Liver (tissue), 9 donors: ENCODE measurements around the gene TGFBI. TPM values are rescaled to one million over a fixed set of nuclear protein-coding genes. Genes with fewer than 3 reads are reported as not detected.

Experiments used
- DNase-seq: peaks from one replicate; pipeline ENCODE4 v3.0.0-alpha.2; 2017; ENCODE audit warnings: low spot score
- H3K27ac ChIP-seq, 2 donors: one replicate each; pipeline ENCODE4 v1.7.0; 2013; ENCODE audit warnings: inconsistent platforms in 2 of 2, low read length in 2 of 2, control low read depth in 1 of 2, low read depth in 1 of 2, mild to moderate bottlenecking in 1 of 2
- H3K27me3 ChIP-seq, 4 donors: one replicate each; pipeline versions ENCODE4 v1.6.1 to v1.7.0; 2013; ENCODE audit warnings: low read length in 3 of 4, inconsistent platforms in 1 of 4, mild to moderate bottlenecking in 1 of 4, moderate library complexity in 1 of 4; ENCODE audit not compliant: control insufficient read depth in 4 of 4, insufficient read depth in 4 of 4
- H3K36me3 ChIP-seq, 4 donors: one replicate each; pipeline versions ENCODE4 v1.6.1 to v1.7.0; 2013; ENCODE audit warnings: low read length in 3 of 4, mild to moderate bottlenecking in 3 of 4, low read depth in 1 of 4, moderate library complexity in 1 of 4; ENCODE audit not compliant: control insufficient read depth in 4 of 4, insufficient read depth in 3 of 4
- H3K4me1 ChIP-seq, 4 donors: one replicate each; pipeline versions ENCODE4 v1.6.1 to v1.7.0; 2013; ENCODE audit warnings: low read length in 3 of 4, mild to moderate bottlenecking in 3 of 4, moderate library complexity in 1 of 4; ENCODE audit not compliant: control insufficient read depth in 4 of 4, insufficient read depth in 4 of 4
- H3K4me3 ChIP-seq, 3 donors: one replicate each; pipeline versions ENCODE4 v1.6.1 to v1.7.0; 2013; ENCODE audit warnings: low read length in 3 of 3, control low read depth in 1 of 3, low read depth in 1 of 3, mild to moderate bottlenecking in 1 of 3
- H3K9ac ChIP-seq, 2 donors: one replicate each; pipeline ENCODE4 v1.7.0; 2013; ENCODE audit warnings: low read length in 2 of 2, mild to moderate bottlenecking in 2 of 2, moderate library complexity in 2 of 2, control low read depth in 1 of 2, low read depth in 1 of 2
- H3K9me3 ChIP-seq, 4 donors: one replicate each; pipeline versions ENCODE4 v1.6.1 to v1.7.0; 2013; ENCODE audit warnings: low read length in 3 of 4; ENCODE audit not compliant: control insufficient read depth in 4 of 4
- ATF3 ChIP-seq: IDR thresholded peaks from 2 replicates; pipeline ENCODE4 v1.6.1; 2016; ENCODE audit warnings: antibody characterized with exemption
- CTCF ChIP-seq: fragments of 150-350 bp; IDR thresholded peaks from 2 replicates; pipeline ENCODE4 v1.5.1; 2017; ENCODE audit warnings: improper control_type of control experiment, low read depth, low read length; ENCODE audit not compliant: missing input control
- EGR1 ChIP-seq, 2 donors: IDR thresholded peaks; 2 replicates each; pipeline ENCODE4 v1.6.1; 2016 to 2018; ENCODE audit warnings: antibody characterized with exemption in 2 of 2, low read depth in 2 of 2
- FOXA1 ChIP-seq: IDR thresholded peaks from 2 replicates; pipeline ENCODE4 v1.6.1; 2016; ENCODE audit warnings: antibody characterized with exemption
- FOXA2 ChIP-seq: IDR thresholded peaks from 2 replicates; pipeline ENCODE4 v1.6.1; 2016; ENCODE audit warnings: antibody characterized with exemption
- GABPA ChIP-seq, 2 donors: IDR thresholded peaks in 1 of 2; conservative IDR thresholded peaks in 1 of 2; 2 replicates each; pipeline ENCODE4 v1.6.1; 2016; ENCODE audit warnings: antibody characterized with exemption in 2 of 2, mild to moderate bottlenecking in 1 of 2, moderate library complexity in 1 of 2
- JUND ChIP-seq, 2 donors: IDR thresholded peaks; 2 replicates each; pipeline ENCODE4 v1.6.1; 2016; ENCODE audit warnings: antibody characterized with exemption in 2 of 2
- RAD21 ChIP-seq, 2 donors: IDR thresholded peaks; 2 replicates each; pipeline ENCODE4 v1.6.1; 2016; ENCODE audit warnings: antibody characterized with exemption in 2 of 2, mild to moderate bottlenecking in 2 of 2
- RXRA ChIP-seq, 2 donors: IDR thresholded peaks; 2 replicates each; pipeline ENCODE4 v1.6.1; 2017 to 2018; ENCODE audit warnings: antibody characterized with exemption in 2 of 2, mild to moderate bottlenecking in 1 of 2
- SP1 ChIP-seq: IDR thresholded peaks from 2 replicates; pipeline ENCODE4 v1.6.1; 2018; ENCODE audit warnings: antibody characterized with exemption, mild to moderate bottlenecking
- TAF1 ChIP-seq: conservative IDR thresholded peaks from 2 replicates; pipeline ENCODE4 v1.6.1; 2016; ENCODE audit warnings: antibody characterized with exemption, mild to moderate bottlenecking
- YY1 ChIP-seq: IDR thresholded peaks from 2 replicates; pipeline ENCODE4 v1.6.1; 2016; ENCODE audit warnings: antibody characterized with exemption, mild to moderate bottlenecking
- ZBTB33 ChIP-seq: IDR thresholded peaks from 2 replicates; pipeline ENCODE4 v1.6.1; 2016; ENCODE audit warnings: antibody characterized with exemption
- WGBS: extraction: QIAGEN DNeasy Blood & Tissue Kit; methylation state at CpG from one replicate; pipeline ENCODE4 v1.1.7; 2013; 5-methylcytosine and 5-hydroxymethylcytosine counted together
- polyA plus RNA-seq, 2 donors: library from polyadenylated mRNA; stranded (reverse) in 1 of 2; unstranded in 1 of 2; fragments of 200-250 nt in 1 of 2; fragments of >200 nt in 1 of 2; fragmentation: Nextera tagmentation in 1 of 2; extraction: Ambion mirVana in 1 of 2; gene quantifications; one replicate each; pipeline versions ENCODE4 v1.2.1 to v1.2.3, GENCODE V29; 2013 to 2015
- total RNA-seq, 2 donors: library from RNA; depleted of rRNA; stranded (reverse); fragments of >200 nt; gene quantifications; one replicate each; pipeline ENCODE4 v1.2.3, GENCODE V29; 2014
- TF ChIP-seq, protein P1 (sequence below): IDR thresholded peaks from 2 replicates; pipeline ENCODE4 v1.6.1; 2016; ENCODE audit warnings: antibody characterized with exemption, mild to moderate bottlenecking
- TF ChIP-seq, protein P2 (sequence below): IDR thresholded peaks from 2 replicates; pipeline ENCODE4 v1.6.1; 2016; ENCODE audit warnings: antibody characterized with exemption
- donor health status: healthy.
- donor health status: healthy.
- donor health status: healthy.
- donor health status: healthy.
- donor health status: healthy.

Gene TGFBI
- total and polyA plus RNA-seq, 4 donors, result 33.7 to 144 (median 44.1) TPM

- H3K4me1 ChIP-seq, result peaks cover 10 to 38% (median 28%) of the 10 kb centered on the region in 4 donors
- DNase-seq, result no peak
- no peak overlapping the region for H3K27ac ChIP-seq
- H3K27me3 ChIP-seq, result no peaks in the 10 kb centered on the region
- H3K9ac ChIP-seq, result no peak overlapping the region
- TF ChIP-seq CTCF, result no peak
- TF ChIP-seq YY1, result no peak
- TF ChIP-seq JUND (IDR thresholded peaks at IDR 0.05), result no peak
- no peak for TF ChIP-seq EGR1 (IDR thresholded peaks at IDR 0.05; ENCODE audit: low read depth in 2 of 2)
- no peak for TF ChIP-seq FOXA2
- no peak for TF ChIP-seq FOXA1
- TF ChIP-seq ZBTB33, result no peak
- no peak for TF ChIP-seq TAF1
- no peak for TF ChIP-seq SP1
- TF ChIP-seq, protein P1, sequence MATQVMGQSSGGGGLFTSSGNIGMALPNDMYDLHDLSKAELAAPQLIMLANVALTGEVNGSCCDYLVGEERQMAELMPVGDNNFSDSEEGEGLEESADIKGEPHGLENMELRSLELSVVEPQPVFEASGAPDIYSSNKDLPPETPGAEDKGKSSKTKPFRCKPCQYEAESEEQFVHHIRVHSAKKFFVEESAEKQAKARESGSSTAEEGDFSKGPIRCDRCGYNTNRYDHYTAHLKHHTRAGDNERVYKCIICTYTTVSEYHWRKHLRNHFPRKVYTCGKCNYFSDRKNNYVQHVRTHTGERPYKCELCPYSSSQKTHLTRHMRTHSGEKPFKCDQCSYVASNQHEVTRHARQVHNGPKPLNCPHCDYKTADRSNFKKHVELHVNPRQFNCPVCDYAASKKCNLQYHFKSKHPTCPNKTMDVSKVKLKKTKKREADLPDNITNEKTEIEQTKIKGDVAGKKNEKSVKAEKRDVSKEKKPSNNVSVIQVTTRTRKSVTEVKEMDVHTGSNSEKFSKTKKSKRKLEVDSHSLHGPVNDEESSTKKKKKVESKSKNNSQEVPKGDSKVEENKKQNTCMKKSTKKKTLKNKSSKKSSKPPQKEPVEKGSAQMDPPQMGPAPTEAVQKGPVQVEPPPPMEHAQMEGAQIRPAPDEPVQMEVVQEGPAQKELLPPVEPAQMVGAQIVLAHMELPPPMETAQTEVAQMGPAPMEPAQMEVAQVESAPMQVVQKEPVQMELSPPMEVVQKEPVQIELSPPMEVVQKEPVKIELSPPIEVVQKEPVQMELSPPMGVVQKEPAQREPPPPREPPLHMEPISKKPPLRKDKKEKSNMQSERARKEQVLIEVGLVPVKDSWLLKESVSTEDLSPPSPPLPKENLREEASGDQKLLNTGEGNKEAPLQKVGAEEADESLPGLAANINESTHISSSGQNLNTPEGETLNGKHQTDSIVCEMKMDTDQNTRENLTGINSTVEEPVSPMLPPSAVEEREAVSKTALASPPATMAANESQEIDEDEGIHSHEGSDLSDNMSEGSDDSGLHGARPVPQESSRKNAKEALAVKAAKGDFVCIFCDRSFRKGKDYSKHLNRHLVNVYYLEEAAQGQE, result no peak
- TF ChIP-seq GABPA (IDR thresholded peaks at IDR 0.05 in 1 of 2, conservative IDR thresholded peaks at IDR 0.05 in 1 of 2), result no peak
- H3K4me3 ChIP-seq, result no peak overlapping the region
- 97% methylated on average over 2 of the region's 2 CpGs for WGBS
- H3K9me3 ChIP-seq, result no peaks in the 10 kb centered on the region
- H3K36me3 ChIP-seq, result no peaks in the 10 kb centered on the region
Measured at GRCh38 chr5:136015966-136016650, 12.7 kb upstream of the TGFBI start.

DNA sequence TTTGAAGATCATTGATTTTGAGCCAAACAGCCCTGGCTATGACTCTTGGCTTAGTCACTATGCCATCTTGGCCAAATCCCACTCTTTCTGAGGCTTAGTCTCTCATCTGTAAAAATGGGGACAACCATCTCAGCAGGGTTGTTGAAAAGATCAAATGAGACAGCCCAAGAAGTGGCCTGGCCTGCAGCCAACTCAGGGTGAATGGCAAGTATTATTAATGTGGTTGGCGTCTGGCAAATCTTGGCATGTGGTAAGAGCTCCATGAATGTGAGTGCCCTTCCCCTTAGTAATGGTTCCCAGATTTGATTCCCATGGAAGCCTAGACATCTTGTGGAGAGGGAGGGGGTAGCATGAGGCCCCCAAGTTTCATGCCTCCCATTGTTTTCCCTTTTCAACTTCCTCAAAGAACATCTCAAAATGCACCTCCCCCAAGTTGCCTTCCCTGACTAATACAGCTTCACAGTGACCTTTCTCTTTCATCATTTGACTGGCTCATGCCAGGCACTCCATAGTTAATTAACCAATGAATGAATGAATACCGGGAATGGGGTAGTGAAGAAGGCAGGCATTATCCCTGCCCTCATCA, 11.8 kb upstream of the TGFBI start:
- DNase-seq, result no peak
- H3K27ac ChIP-seq, result no peak overlapping the region
- TF ChIP-seq FOXA2 (no peak), YY1 (no peak), JUND (IDR thresholded peaks at IDR 0.05) (no peak), TAF1 (no peak), RAD21 (IDR thresholded peaks at IDR 0.05) (no peak), ZBTB33 (no peak), ATF3 (no peak), FOXA1 (no peak), SP1 (no peak), RXRA (IDR thresholded peaks at IDR 0.05) (no peak), EGR1 (IDR thresholded peaks at IDR 0.05; ENCODE audit: low read depth in 2 of 2) (no peak)
- TF ChIP-seq, protein P2, sequence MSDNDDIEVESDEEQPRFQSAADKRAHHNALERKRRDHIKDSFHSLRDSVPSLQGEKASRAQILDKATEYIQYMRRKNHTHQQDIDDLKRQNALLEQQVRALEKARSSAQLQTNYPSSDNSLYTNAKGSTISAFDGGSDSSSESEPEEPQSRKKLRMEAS, result no peak
- TF ChIP-seq, protein P1, result no peak

More for the DNA sequence above, 11.8 kb upstream of the TGFBI start:
- H3K4me3 ChIP-seq, result no peak overlapping the region
- WGBS, result 74% methylated on average over 2 of the region's 2 CpGs
- H3K9me3 ChIP-seq, result no peaks in the 10 kb centered on the region
- no peak overlapping the region for H3K9ac ChIP-seq
- H3K4me1 ChIP-seq, result peaks cover 10 to 38% (median 30%) of the 10 kb centered on the region in 4 donors
- H3K36me3 ChIP-seq, result no peaks in the 10 kb centered on the region
- no peaks in the 10 kb centered on the region for H3K27me3 ChIP-seq
